CD14-positive monocyte (primary cell): ENCODE measurements around the gene GDPGP1. TPM values are rescaled to one million over a fixed set of nuclear protein-coding genes. Genes with fewer than 3 reads are reported as not detected.

Experiments
- DNase-seq, 3 donors: peaks; one replicate each; pipeline ENCODE4 v3.0.0-alpha.2; 2011 to 2022
- H2AFZ ChIP-seq: 2 replicates; pipeline ENCODE4 v1.6.0; 2012; ENCODE audit warnings: mild to moderate bottlenecking, low read depth, low read length, inconsistent platforms; ENCODE audit not compliant: insufficient read depth, poor library complexity, severe bottlenecking
- H3K27ac ChIP-seq, 2 donors: 1 replicate in 1 of 2; 2 replicates in 1 of 2; pipeline ENCODE4 v1.5.1; 2012 to 2013; ENCODE audit warnings: low read length in 2 of 2, control low read depth in 1 of 2, inconsistent platforms in 1 of 2, low read depth in 1 of 2, mild to moderate bottlenecking in 1 of 2
- H3K27me3 ChIP-seq, 2 donors: one replicate each; pipeline versions ENCODE4 v1.6.0 to v1.6.1; 2011 to 2013; ENCODE audit warnings: low read length in 2 of 2; ENCODE audit not compliant: control insufficient read depth in 2 of 2, insufficient read depth in 2 of 2
- H3K36me3 ChIP-seq, 2 donors: replicated peaks in 1 of 2; 1 replicate in 1 of 2; 2 replicates in 1 of 2; pipeline versions ENCODE4 v1.5.1 to v1.6.1; 2012 to 2013; ENCODE audit warnings: low read length in 2 of 2, control low read depth in 1 of 2, inconsistent platforms in 1 of 2, mild to moderate bottlenecking in 1 of 2; ENCODE audit not compliant: insufficient read depth in 2 of 2, control insufficient read depth in 1 of 2
- H3K4me1 ChIP-seq, 2 donors: 1 replicate in 1 of 2; 2 replicates in 1 of 2; pipeline versions ENCODE4 v1.5.1 to v1.6.1; 2012 to 2013; ENCODE audit warnings: low read length in 2 of 2, control low read depth in 1 of 2, inconsistent platforms in 1 of 2, mild to moderate bottlenecking in 1 of 2, moderate library complexity in 1 of 2; ENCODE audit not compliant: insufficient read depth in 2 of 2, control insufficient read depth in 1 of 2
- H3K4me2 ChIP-seq: replicated peaks from 2 replicates; pipeline ENCODE3; 2012; ENCODE audit warnings: low read length, moderate library complexity, mild to moderate bottlenecking; ENCODE audit not compliant: poor library complexity, severe bottlenecking; ENCODE audit errors: extremely low read depth
- H3K4me3 ChIP-seq, 3 experiments: fragments of 200-600 bp in 1 of 3; sonication (generic) in 1 of 3; replicated peaks in 1 of 3; 1 replicate in 2 of 3; 2 replicates in 1 of 3; pipeline ENCODE4 v1.5.1; 2011 to 2013; ENCODE audit warnings: low read length in 3 of 3, mild to moderate bottlenecking in 3 of 3, control low read depth in 2 of 3, low read depth in 2 of 3, inconsistent platforms in 1 of 3, moderate library complexity in 1 of 3
- H3K79me2 ChIP-seq: 2 replicates; pipeline ENCODE4 v1.6.0; 2012; ENCODE audit warnings: mild to moderate bottlenecking, control low read depth, inconsistent platforms, low read length, moderate library complexity; ENCODE audit not compliant: insufficient read depth
- H3K9ac ChIP-seq: 2 replicates; pipeline ENCODE4 v1.6.0; 2017; ENCODE audit warnings: low read length, mild to moderate bottlenecking; ENCODE audit not compliant: insufficient read depth, poor library complexity, severe bottlenecking
- H3K9me3 ChIP-seq, 2 donors: replicated peaks in 1 of 2; 1 replicate in 1 of 2; 2 replicates in 1 of 2; pipeline versions ENCODE4 v1.5.1 to v1.6.1; 2012 to 2013; ENCODE audit warnings: low read length in 2 of 2, control low read depth in 1 of 2; ENCODE audit not compliant: control insufficient read depth in 1 of 2, insufficient read depth in 1 of 2
- H4K20me1 ChIP-seq: 2 replicates; pipeline ENCODE4 v1.6.0; 2012; ENCODE audit warnings: mild to moderate bottlenecking, low read length, control low read depth, moderate library complexity; ENCODE audit not compliant: insufficient read depth
- H3K27ac Mint-ChIP-seq, 7 donors: one replicate each; pipeline ENCODE4 v1.8.0; 2020; ENCODE audit warnings: mild to moderate bottlenecking in 7 of 7, mixed read lengths in 7 of 7, moderate library complexity in 6 of 7, inconsistent platforms in 2 of 7
- H3K27me3 Mint-ChIP-seq, 3 donors: one replicate each; pipeline ENCODE4 v1.8.0; 2021 to 2022; ENCODE audit warnings: low read depth in 3 of 3, mild to moderate bottlenecking in 3 of 3, mixed read lengths in 3 of 3, moderate library complexity in 3 of 3, inconsistent platforms in 1 of 3
- H3K36me3 Mint-ChIP-seq, 2 donors: one replicate each; pipeline ENCODE4 v1.8.0; 2020; ENCODE audit warnings: mixed read lengths in 2 of 2, inconsistent platforms in 1 of 2, mild to moderate bottlenecking in 1 of 2
- H3K4me1 Mint-ChIP-seq: one replicate; pipeline ENCODE4 v1.8.0; 2020; ENCODE audit warnings: mild to moderate bottlenecking, mixed read lengths
- H3K4me3 Mint-ChIP-seq, 2 donors: one replicate each; pipeline ENCODE4 v1.8.0; 2020; ENCODE audit warnings: mild to moderate bottlenecking in 2 of 2, mixed read lengths in 2 of 2, moderate library complexity in 1 of 2
- H3K9me3 Mint-ChIP-seq, 7 donors: one replicate each; pipeline ENCODE4 v1.8.0; 2020 to 2022; ENCODE audit warnings: mixed read lengths in 7 of 7, mild to moderate bottlenecking in 6 of 7, moderate library complexity in 6 of 7, inconsistent platforms in 2 of 7
- WGBS: methylation state at CpG from one replicate; pipeline ENCODE4 v1.1.5; 2013; ENCODE audit warnings: missing lambda C conversion rate; ENCODE audit not compliant: insufficient coverage; 5-methylcytosine and 5-hydroxymethylcytosine counted together
- intact Hi-C, 2 donors: fragments of 100-400 bp; cut with micrococcal nuclease; formaldehyde crosslinking; loops; one replicate each; pipeline versions ENCODE4 v1.15.0 to v1.15.1; 2023
- polyA plus RNA-seq, 3 donors: library from polyadenylated mRNA; depleted of rRNA in 1 of 3; unstranded in 2 of 3; stranded (reverse) in 1 of 3; fragments of 300-500 nt in 2 of 3; fragments of >200 nt in 1 of 3; fragmentation: Illumina TruSeq in 2 of 3; gene quantifications; 1 replicate in 2 of 3; 2 replicates in 1 of 3; pipeline ENCODE4 v1.2.3, GENCODE V29; 2012 to 2021
- TF ChIP-seq, protein P1 (sequence below): fragments of 200-600 bp; IDR thresholded peaks from one replicate; pipeline ENCODE4 v1.8.0; 2022; ENCODE audit warnings: antibody characterized with exemption, mild to moderate bottlenecking

Gene GDPGP1
- polyA plus RNA-seq, 3 donors = 0.53 to 3.3 (median 0.91) TPM

GRCh38 chr15:90266485-90266884 is 32.5 kb downstream of the GDPGP1 start:
- Mint-ChIP-seq H3K4me1 (peaks cover 41% of the 10 kb centered on the region), H3K27ac (peak overlapping the region; percentile 91 to 98 (median 97)), H3K4me3 (peak overlapping the region; percentile 94 to 95), H3K9me3 (no peaks in the 10 kb centered on the region), H3K36me3 (peaks cover 28 to 30% of the 10 kb centered on the region in 2 donors), H3K27me3 (peaks cover 0 to 2% (median 0%) of the 10 kb centered on the region in 3 donors)
- Histone ChIP-seq H3K4me1 (peaks cover 26 to 35% of the 10 kb centered on the region in 2 donors), H3K27ac (peak overlapping the region; percentile 91), H2AFZ (peak overlapping the region; percentile 95), H3K27me3 (no peaks in the 10 kb centered on the region), H3K36me3 (peaks cover 20 to 36% of the 10 kb centered on the region in 2 donors), H4K20me1 (peaks cover 21% of the 10 kb centered on the region), H3K79me2 (peaks cover 56% of the 10 kb centered on the region), H3K9ac (peak overlapping the region; percentile 81), H3K9me3 (no peaks in the 10 kb centered on the region), H3K4me2 (peak overlapping the region; percentile 85), H3K4me3 (peak overlapping the region; percentile 67 to 91 (median 80))
- DNase-seq = no peak
- TF ChIP-seq, protein P1, sequence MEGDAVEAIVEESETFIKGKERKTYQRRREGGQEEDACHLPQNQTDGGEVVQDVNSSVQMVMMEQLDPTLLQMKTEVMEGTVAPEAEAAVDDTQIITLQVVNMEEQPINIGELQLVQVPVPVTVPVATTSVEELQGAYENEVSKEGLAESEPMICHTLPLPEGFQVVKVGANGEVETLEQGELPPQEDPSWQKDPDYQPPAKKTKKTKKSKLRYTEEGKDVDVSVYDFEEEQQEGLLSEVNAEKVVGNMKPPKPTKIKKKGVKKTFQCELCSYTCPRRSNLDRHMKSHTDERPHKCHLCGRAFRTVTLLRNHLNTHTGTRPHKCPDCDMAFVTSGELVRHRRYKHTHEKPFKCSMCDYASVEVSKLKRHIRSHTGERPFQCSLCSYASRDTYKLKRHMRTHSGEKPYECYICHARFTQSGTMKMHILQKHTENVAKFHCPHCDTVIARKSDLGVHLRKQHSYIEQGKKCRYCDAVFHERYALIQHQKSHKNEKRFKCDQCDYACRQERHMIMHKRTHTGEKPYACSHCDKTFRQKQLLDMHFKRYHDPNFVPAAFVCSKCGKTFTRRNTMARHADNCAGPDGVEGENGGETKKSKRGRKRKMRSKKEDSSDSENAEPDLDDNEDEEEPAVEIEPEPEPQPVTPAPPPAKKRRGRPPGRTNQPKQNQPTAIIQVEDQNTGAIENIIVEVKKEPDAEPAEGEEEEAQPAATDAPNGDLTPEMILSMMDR = no peak
- intact Hi-C loops = loop anchor here in 1 of 2 donors (5.0 kb wide), 1 partner anchor 34 kb away; the partner anchor contains the start of genes CIB1 and GDPGP1
- WGBS = no CpG with 5 or more reads among the region's 15 CpGs

- H3K4me2 ChIP-seq = no peak overlapping the region
- H3K27ac ChIP-seq = no peak overlapping the region
- peaks cover 34 to 55% of the 10 kb centered on the region in 2 donors for H3K36me3 ChIP-seq
- intact Hi-C loops = loop anchor here in 1 of 2 donors (5.0 kb wide), 1 partner anchor 36 kb away; the partner anchor contains the start of genes CIB1 and GDPGP1
- peaks cover 66% of the 10 kb centered on the region for H3K79me2 ChIP-seq
- H4K20me1 ChIP-seq = peaks cover 36% of the 10 kb centered on the region
- TF ChIP-seq, protein P1 = no peak
- H2AFZ ChIP-seq = no peak overlapping the region
- no peaks in the 10 kb centered on the region for H3K27me3 Mint-ChIP-seq
- H3K9ac ChIP-seq = no peak overlapping the region
- H3K36me3 Mint-ChIP-seq = peaks cover 42 to 44% of the 10 kb centered on the region in 2 donors
- H3K27me3 ChIP-seq = no peaks in the 10 kb centered on the region
- DNase-seq = no peak
- H3K4me1 ChIP-seq = peaks cover 26 to 35% of the 10 kb centered on the region in 2 donors
- no peaks in the 10 kb centered on the region for H3K9me3 Mint-ChIP-seq
- peaks cover 41% of the 10 kb centered on the region for H3K4me1 Mint-ChIP-seq
- no peak overlapping the region for H3K4me3 Mint-ChIP-seq
- H3K9me3 ChIP-seq = no peaks in the 10 kb centered on the region
- WGBS = no CpG with 5 or more reads among the region's 1 CpG
- peak overlapping the region in 4 of 7 donors; percentile 2 to 27 (median 18) for H3K27ac Mint-ChIP-seq
- no peak overlapping the region for H3K4me3 ChIP-seq
Measured at GRCh38 chr15:90268415-90268814, 34.4 kb downstream of the GDPGP1 start.
